CD8-positive, alpha-beta memory T cell (primary cell): ENCODE measurements around the gene MYO6. TPM values are rescaled to one million over a fixed set of nuclear protein-coding genes. Genes with fewer than 3 reads are reported as not detected.
A peak's percentile ranks its signal among the peaks of the same experiment; 100 is the strongest.

Experiments
- CTCF ChIA-PET: fragments of 350-600 bp; sonication (Branson Sonifier 250); formaldehyde crosslinking; loops from one replicate; lab custom pipeline; 2021; ENCODE audit warnings: antibody characterized with exemption; lab: Charles Lee
- POLR2A ChIA-PET: fragments of 350-600 bp; sonication (Branson Sonifier 250); formaldehyde crosslinking; loops from one replicate; lab custom pipeline; 2021; ENCODE audit warnings: antibody characterized with exemption; lab: Charles Lee
- DNase-seq, 5 donors: peaks; one replicate each; pipeline versions ENCODE4 v3.0.0 to v3.0.0-alpha.2; 2020 to 2022; ENCODE audit warnings: mixed read lengths in 1 of 5
- H3K27ac ChIP-seq: one replicate; pipeline ENCODE4 v1.7.0; 2013; ENCODE audit warnings: low read depth, mild to moderate bottlenecking, low read length, moderate library complexity
- H3K27me3 ChIP-seq: 2 replicates; pipeline ENCODE4 v1.7.0; 2013; ENCODE audit warnings: low read length, mild to moderate bottlenecking; ENCODE audit not compliant: insufficient read depth, poor library complexity, severe bottlenecking
- H3K36me3 ChIP-seq: 2 replicates; pipeline ENCODE4 v1.7.0; 2013; ENCODE audit warnings: mild to moderate bottlenecking, low read length, moderate library complexity; ENCODE audit not compliant: insufficient read depth
- H3K4me1 ChIP-seq: 2 replicates; pipeline ENCODE4 v1.7.0; 2013; ENCODE audit warnings: mild to moderate bottlenecking, low read length, moderate library complexity; ENCODE audit not compliant: insufficient read depth
- H3K4me3 ChIP-seq: 2 replicates; pipeline ENCODE4 v1.7.0; 2013; ENCODE audit warnings: mild to moderate bottlenecking, low read length
- H3K9me3 ChIP-seq: 2 replicates; pipeline ENCODE4 v1.7.0; 2013; ENCODE audit warnings: mild to moderate bottlenecking, low read length
- H3K27ac Mint-ChIP-seq, 8 donors: one replicate each; pipeline ENCODE4 v1.8.0; 2020 to 2021; ENCODE audit warnings: mixed read lengths in 8 of 8, mild to moderate bottlenecking in 6 of 8, inconsistent platforms in 3 of 8, moderate library complexity in 3 of 8
- H3K27me3 Mint-ChIP-seq, 2 donors: one replicate each; pipeline ENCODE4 v1.8.0; 2020 to 2021; ENCODE audit warnings: mixed read lengths in 2 of 2, mild to moderate bottlenecking in 1 of 2, moderate library complexity in 1 of 2
- H3K36me3 Mint-ChIP-seq, 3 donors: one replicate each; pipeline ENCODE4 v1.8.0; 2020 to 2021; ENCODE audit warnings: mixed read lengths in 3 of 3, inconsistent platforms in 1 of 3, mild to moderate bottlenecking in 1 of 3
- H3K4me1 Mint-ChIP-seq, 3 donors: one replicate each; pipeline ENCODE4 v1.8.0; 2020 to 2021; ENCODE audit warnings: mixed read lengths in 3 of 3, inconsistent platforms in 1 of 3, mild to moderate bottlenecking in 1 of 3
- H3K4me3 Mint-ChIP-seq, 7 donors: one replicate each; pipeline ENCODE4 v1.8.0; 2020 to 2021; ENCODE audit warnings: mixed read lengths in 7 of 7, mild to moderate bottlenecking in 6 of 7, moderate library complexity in 4 of 7, inconsistent platforms in 2 of 7
- H3K9me3 Mint-ChIP-seq, 5 donors: one replicate each; pipeline ENCODE4 v1.8.0; 2020 to 2022; ENCODE audit warnings: mixed read lengths in 5 of 5, mild to moderate bottlenecking in 3 of 5, moderate library complexity in 2 of 5, inconsistent platforms in 1 of 5
- polyA plus RNA-seq: library from polyadenylated mRNA; unstranded; fragments of 300-500 nt; fragmentation: Illumina TruSeq; gene quantifications from one replicate; pipeline ENCODE4 v1.2.3, GENCODE V29; 2021
- total RNA-seq, 2 experiments: library from RNA; stranded (reverse); gene quantifications; one replicate each; pipeline ENCODE4 v1.2.3, GENCODE V29; 2021

MYO6 gene
- total and polyA plus RNA-seq, 3 experiments from 2014 or later = 5.4 to 6.5 (median 5.8) TPM

DNA sequence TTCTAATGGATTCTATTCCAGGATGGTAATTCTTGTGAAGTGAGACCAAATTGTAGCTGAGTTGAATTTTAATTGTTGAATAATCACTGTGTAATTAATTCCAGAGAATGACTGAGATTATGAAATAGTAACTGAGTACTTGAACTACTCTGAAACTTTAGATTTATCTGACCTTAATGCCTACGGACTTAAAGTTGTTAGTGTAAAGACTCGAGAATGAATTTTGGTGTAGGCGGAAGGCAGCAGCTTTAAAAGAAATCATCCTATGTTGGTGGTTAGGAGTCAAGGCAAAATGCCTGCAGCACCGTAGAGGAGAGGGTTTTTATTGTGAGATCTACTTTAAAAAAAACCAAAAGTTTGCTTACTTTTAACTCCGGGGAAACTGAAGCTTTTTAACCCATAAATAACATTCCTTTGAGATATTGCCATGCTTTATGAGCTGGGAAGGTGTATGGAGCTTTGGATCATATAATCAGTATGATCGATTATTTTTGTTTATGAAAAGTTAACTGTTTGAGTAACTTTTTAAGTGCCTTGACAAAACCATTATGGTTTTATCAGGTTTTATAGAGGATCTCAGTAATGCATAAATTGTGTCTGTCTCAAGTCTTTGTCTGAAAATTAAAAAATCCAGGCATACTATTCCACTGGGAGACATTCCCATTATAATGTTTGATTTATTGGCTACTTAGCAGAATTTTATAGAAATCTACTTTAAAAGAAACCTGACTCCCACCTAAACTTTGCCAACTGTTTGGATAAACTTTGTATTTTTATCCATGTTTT is 46.1 kb downstream of the MYO6 start:
- Histone ChIP-seq H3K27me3 (no peaks in the 10 kb centered on the region), H3K4me1 (no peaks in the 10 kb centered on the region), H3K9me3 (no peaks in the 10 kb centered on the region), H3K4me3 (no peak overlapping the region), H3K27ac (no peak overlapping the region), H3K36me3 (no peaks in the 10 kb centered on the region)
- no peak overlapping the region for H3K27ac Mint-ChIP-seq
- DNase-seq = no peak
- H3K4me1 Mint-ChIP-seq = no peaks in the 10 kb centered on the region
- ChIA-PET POLR2A (no interaction called here), CTCF (no interaction called here)
- no peaks in the 10 kb centered on the region for H3K36me3 Mint-ChIP-seq
- H3K9me3 Mint-ChIP-seq = peaks cover 0 to 2% (median 0%) of the 10 kb centered on the region in 5 donors
- peaks cover 0 to 1% of the 10 kb centered on the region in 2 donors for H3K27me3 Mint-ChIP-seq
- H3K4me3 Mint-ChIP-seq = no peak overlapping the region

DNA sequence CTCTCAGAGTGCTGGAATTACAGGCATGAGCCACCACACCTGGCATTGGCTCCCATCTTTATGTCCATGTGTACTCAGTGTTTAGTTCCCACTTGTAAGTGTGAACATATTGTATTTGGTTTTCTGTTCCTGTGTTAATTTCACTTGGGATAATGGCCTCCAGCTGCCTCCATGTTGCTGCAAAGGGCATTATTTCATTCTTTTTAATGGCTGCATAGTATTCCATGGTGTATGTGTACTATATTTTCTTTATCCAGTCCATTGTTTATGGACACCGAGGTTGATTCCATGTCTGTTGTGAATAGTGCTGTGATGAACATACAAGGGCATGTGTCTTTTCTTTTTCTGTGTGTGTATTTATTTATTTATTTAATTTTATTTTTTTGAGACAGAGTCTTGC is 47.7 kb downstream of the MYO6 start:
- no peak overlapping the region for H3K27ac Mint-ChIP-seq
- H3K27me3 Mint-ChIP-seq = peaks cover 0 to 1% of the 10 kb centered on the region in 2 donors

DNA sequence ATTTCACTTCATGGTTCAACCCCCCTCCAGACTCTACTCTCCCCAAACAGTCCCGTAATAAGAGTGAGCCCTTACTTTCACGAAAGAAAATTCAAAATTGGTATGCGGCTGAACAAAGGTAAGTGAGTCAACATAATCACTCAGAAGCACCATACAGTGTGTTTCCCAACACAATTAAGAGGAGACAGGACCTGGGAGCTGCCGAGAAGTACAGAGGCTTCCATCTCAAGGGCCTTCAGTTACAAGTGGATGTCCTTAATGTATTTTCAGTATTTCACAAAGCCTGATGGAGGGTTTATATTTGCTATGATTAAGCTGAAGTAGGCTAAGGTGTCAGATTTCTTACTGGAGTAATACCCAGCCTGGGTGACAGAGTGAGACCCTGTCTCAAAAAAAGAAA is 51.1 kb downstream of the MYO6 start:
- ChIA-PET POLR2A (no interaction called here), CTCF (no interaction called here)
- Mint-ChIP-seq H3K27me3 (peaks cover 0 to 1% of the 10 kb centered on the region in 2 donors), H3K4me3 (no peak overlapping the region), H3K9me3 (peaks cover 0 to 2% (median 0%) of the 10 kb centered on the region in 5 donors), H3K36me3 (no peaks in the 10 kb centered on the region), H3K27ac (no peak overlapping the region), H3K4me1 (no peaks in the 10 kb centered on the region)
- DNase-seq = no peak
- H3K36me3 ChIP-seq = no peaks in the 10 kb centered on the region
- H3K4me1 ChIP-seq = no peaks in the 10 kb centered on the region
- no peaks in the 10 kb centered on the region for H3K9me3 ChIP-seq
- H3K4me3 ChIP-seq = no peak overlapping the region
- no peaks in the 10 kb centered on the region for H3K27me3 ChIP-seq
- H3K27ac ChIP-seq = no peak overlapping the region

More for the DNA sequence above, 47.7 kb downstream of the MYO6 start:
- no peaks in the 10 kb centered on the region for H3K9me3 ChIP-seq
- no peaks in the 10 kb centered on the region for H3K4me1 Mint-ChIP-seq
- no peaks in the 10 kb centered on the region for H3K27me3 ChIP-seq
- ChIA-PET POLR2A (no interaction called here), CTCF (no interaction called here)
- no peaks in the 10 kb centered on the region for H3K36me3 ChIP-seq
- H3K4me3 ChIP-seq = no peak overlapping the region
- H3K4me3 Mint-ChIP-seq = no peak overlapping the region
- no peaks in the 10 kb centered on the region for H3K36me3 Mint-ChIP-seq
- H3K27ac ChIP-seq = no peak overlapping the region
- peaks cover 0 to 2% (median 0%) of the 10 kb centered on the region in 5 donors for H3K9me3 Mint-ChIP-seq
- H3K4me1 ChIP-seq = no peaks in the 10 kb centered on the region
- DNase-seq = no peak

DNA sequence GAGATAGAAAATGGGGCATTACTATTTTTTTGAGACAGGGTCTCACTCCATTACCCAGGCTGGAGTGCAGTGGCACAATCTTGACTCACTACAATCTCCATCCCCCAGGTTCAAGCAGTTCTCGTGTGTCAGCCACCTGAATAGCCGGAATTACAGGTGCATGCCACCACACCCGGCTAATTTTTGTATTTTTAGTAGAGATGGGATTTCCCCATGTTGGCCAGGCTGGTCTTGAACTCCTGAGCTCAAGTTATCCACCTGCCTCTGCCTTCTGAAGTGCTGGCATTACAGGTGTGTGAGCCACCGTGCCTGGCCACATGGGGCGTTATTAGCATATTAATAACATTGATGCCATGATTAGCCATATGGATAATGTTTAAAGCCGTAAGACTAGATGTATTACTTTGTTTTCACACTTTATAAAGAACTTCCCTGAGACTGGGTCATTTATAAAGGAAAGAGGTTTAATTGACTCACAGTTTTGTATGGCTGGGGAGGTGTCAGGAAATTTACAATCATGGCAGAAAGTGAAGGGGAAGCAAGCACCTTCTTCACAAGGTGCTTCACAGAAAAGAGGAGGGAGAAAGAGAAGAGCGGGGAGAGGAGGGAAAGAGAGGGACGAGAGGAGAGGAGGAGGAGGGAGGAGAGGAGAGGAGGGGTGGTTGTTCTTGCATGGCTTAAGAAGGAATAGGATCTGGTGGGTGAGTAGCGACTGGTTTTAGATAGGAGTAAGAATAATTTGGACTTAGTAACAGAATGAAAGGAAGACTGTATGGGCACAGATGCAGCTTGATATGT is 51.9 kb downstream of the MYO6 start:
- Histone ChIP-seq H3K9me3 (no peaks in the 10 kb centered on the region), H3K4me3 (no peak overlapping the region), H3K4me1 (no peaks in the 10 kb centered on the region), H3K27me3 (no peaks in the 10 kb centered on the region), H3K27ac (no peak overlapping the region), H3K36me3 (no peaks in the 10 kb centered on the region)
- Mint-ChIP-seq H3K27me3 (peaks cover 0 to 1% of the 10 kb centered on the region in 2 donors), H3K4me3 (no peak overlapping the region), H3K27ac (peak overlapping the region in 2 of 8 donors; percentile 39 to 68), H3K36me3 (no peaks in the 10 kb centered on the region), H3K9me3 (peaks cover 0 to 2% (median 0%) of the 10 kb centered on the region in 5 donors), H3K4me1 (no peaks in the 10 kb centered on the region)
- DNase-seq = no peak
- POLR2A ChIA-PET = no interaction called here
- CTCF ChIA-PET = no interaction called here

DNA sequence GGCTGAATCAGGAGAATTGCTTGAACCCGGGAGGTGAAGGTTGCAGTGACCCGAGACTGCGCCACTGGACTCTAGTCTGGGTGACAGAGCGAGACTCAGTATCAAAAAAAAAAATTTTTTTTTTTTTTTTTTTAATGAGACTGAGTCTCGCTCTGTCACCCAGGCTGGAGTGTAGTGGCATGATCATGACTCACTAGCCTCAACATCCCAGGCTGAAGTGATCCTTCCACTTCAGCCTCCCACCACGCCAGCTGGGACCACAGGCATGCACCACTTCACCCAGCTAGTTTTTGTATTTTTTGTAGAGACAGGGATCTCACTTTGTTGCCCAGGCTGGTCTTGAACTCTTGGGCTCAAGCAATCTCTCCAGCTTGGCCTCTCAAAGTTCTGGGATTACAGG is 53.3 kb downstream of the MYO6 start:
- peaks cover 0 to 6% (median 2%) of the 10 kb centered on the region in 5 donors for H3K9me3 Mint-ChIP-seq
- CTCF ChIA-PET = interaction anchor here (0.7 kb wide), 1 partner anchor 1809 kb away, joined by 3 read pairs; no protein-coding TSS in a partner anchor
- no peak overlapping the region for H3K4me3 Mint-ChIP-seq
- H3K36me3 Mint-ChIP-seq = peaks cover 0 to 9% (median 0%) of the 10 kb centered on the region in 3 donors
- Histone ChIP-seq H3K27ac (no peak overlapping the region), H3K4me1 (no peaks in the 10 kb centered on the region), H3K36me3 (no peaks in the 10 kb centered on the region), H3K27me3 (no peaks in the 10 kb centered on the region), H3K9me3 (no peaks in the 10 kb centered on the region), H3K4me3 (no peak overlapping the region)
- no peaks in the 10 kb centered on the region for H3K4me1 Mint-ChIP-seq
- DNase-seq = no peak
- POLR2A ChIA-PET = no interaction called here
- peaks cover 0 to 1% of the 10 kb centered on the region in 2 donors for H3K27me3 Mint-ChIP-seq
- no peak overlapping the region for H3K27ac Mint-ChIP-seq

DNA sequence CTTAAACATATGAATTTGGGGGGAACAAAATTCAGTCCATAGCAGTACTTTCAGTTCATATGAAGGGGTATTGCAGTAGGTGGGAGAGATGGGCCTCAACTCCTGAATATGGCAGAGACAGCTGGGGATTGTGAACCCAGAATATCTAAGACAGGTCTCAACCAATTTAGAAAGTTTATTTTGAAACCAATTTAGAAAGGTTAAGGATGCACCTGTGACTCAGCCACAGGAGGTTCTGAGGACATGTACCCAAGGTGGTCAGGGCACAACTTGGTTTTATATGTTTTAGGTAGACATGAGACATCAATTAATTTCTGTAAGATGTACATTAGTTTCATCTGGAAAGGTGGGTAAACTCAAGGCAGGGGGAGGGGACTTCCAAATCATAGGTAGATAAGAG is 59.5 kb downstream of the MYO6 start:
- H3K27me3 ChIP-seq = no peaks in the 10 kb centered on the region
- POLR2A ChIA-PET = no interaction called here
- no peak for DNase-seq
- CTCF ChIA-PET = no interaction called here
- Mint-ChIP-seq H3K36me3 (peaks cover 2 to 10% (median 4%) of the 10 kb centered on the region in 3 donors), H3K27ac (no peak overlapping the region), H3K4me3 (no peak overlapping the region), H3K9me3 (peaks cover 0 to 6% (median 4%) of the 10 kb centered on the region in 5 donors), H3K27me3 (no peaks in the 10 kb centered on the region), H3K4me1 (no peaks in the 10 kb centered on the region)
- no peak overlapping the region for H3K4me3 ChIP-seq
- H3K27ac ChIP-seq = no peak overlapping the region
- H3K9me3 ChIP-seq = no peaks in the 10 kb centered on the region
- no peaks in the 10 kb centered on the region for H3K4me1 ChIP-seq
- H3K36me3 ChIP-seq = no peaks in the 10 kb centered on the region

DNA sequence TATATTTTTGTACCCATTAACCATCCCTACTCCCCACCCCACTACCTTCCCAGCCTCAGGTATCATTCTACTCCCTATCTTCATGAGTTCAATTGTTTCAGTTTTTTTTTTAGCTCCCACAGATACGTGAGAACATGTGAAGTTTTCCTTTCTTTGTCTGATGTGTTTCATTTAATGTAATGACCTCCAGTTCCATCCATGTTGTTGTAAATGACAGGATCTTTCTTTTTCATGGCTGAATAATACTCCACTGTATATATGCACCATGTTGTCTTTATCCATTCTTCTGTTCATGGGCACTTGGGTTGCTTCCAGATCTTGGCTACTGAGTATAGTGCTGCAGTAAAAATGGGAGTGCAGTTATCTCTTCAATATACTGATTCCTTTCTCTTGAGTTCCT is 63.5 kb downstream of the MYO6 start:
- Histone ChIP-seq H3K9me3 (no peaks in the 10 kb centered on the region), H3K4me3 (no peak overlapping the region), H3K27ac (no peak overlapping the region), H3K4me1 (no peaks in the 10 kb centered on the region), H3K36me3 (no peaks in the 10 kb centered on the region), H3K27me3 (no peaks in the 10 kb centered on the region)
- ChIA-PET CTCF (no interaction called here), POLR2A (interaction anchor here (0.6 kb wide), 1 partner anchor 383 kb away, joined by 3 read pairs; no protein-coding TSS in a partner anchor)
- peaks cover 0 to 3% (median 0%) of the 10 kb centered on the region in 5 donors for H3K9me3 Mint-ChIP-seq
- H3K27me3 Mint-ChIP-seq = no peaks in the 10 kb centered on the region
- DNase-seq = no peak
- H3K4me1 Mint-ChIP-seq = no peaks in the 10 kb centered on the region
- H3K36me3 Mint-ChIP-seq = peaks cover 3 to 8% (median 7%) of the 10 kb centered on the region in 3 donors
- H3K27ac Mint-ChIP-seq = no peak overlapping the region
- no peak overlapping the region for H3K4me3 Mint-ChIP-seq
